ENCODE results near the gene PTPRB. TPM values are rescaled to one million over a fixed set of nuclear protein-coding genes. Genes with fewer than 3 reads are reported as not detected.

PTPRB gene
- total RNA-seq (2021; ENCODE audit: unreplicated experiment), result 0.17 TPM
- polyA plus RNA-seq (2012), result 0.21 and 0.22 TPM in 2 replicates
- percentile 8 among the genes with signal in this experiment for Bru-seq, nascent RNA
- BruChase-seq, experiment 1, labeled RNA remaining after a 6-hour chase, result percentile 3 among the genes with signal in this experiment
- percentile 7 among the genes with signal in this experiment for BruChase-seq, experiment 2, labeled RNA remaining after a 2-hour chase
- long read RNA-seq, partial matches to known transcripts, result 0 of 1 reads
- long read RNA-seq, other reads (novel, unspliced or antisense), result 1 of 1 reads

DNA sequence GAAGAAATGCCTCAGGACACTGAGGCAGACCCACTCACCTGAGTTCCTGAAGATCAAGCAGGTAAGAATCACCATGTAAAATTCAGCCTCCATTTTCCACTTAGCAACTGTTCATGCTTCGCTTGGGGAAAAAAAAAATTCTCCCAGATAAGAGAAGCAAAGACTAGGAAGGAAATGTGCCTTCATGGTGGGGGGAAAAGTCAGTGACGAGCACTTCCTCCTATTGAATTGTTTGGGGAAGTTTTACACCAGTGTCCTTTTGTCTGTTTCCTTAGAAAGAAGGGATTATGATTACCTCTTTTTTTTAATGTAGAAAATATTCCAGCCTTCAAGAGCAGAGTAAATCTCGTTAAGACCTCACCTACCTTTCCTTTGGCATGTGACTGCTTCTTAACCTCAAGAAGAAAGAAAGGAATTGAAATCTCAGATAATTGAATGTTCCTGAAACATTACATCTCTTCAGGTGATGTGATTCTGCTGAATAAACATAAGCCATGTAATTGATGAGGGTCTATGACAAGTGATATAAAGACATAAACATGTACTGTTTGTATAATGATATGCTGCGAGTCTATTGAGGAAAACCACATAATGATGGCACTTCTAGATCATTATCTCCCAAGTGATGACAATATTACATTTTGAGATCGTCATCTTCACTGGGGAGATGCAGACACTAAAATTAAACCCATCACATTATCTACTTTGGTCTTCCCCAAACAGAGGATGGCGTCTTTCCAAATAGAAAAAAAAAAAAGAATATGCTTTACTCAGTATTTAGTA lies at the start of gene PTPRB:
Gene PTPRB, minus strand, starts transcription at position 127 of the 783 bp plus-strand sequence. Its CDS starts 34 bp downstream, at position 93.
- CTCF ChIA-PET, result no interaction called here
- RAD21 ChIA-PET (ENCODE audit: low non-redundant PET in 1 of 2, low total read pairs in 2 of 2, uncharacterized antibody in 2 of 2, unreplicated experiment in 2 of 2), result no interaction called here
- Histone ChIP-seq H3K4me3 (replicated peaks in 1 of 2; ENCODE audit: low read depth in 1 of 2, low read length in 2 of 2) (no peak within 1 kb of the TSS), H3K9ac (ENCODE audit: low read length) (no peak within 1 kb of the TSS), H3K27ac (ENCODE audit: low read depth, low read length) (no peak within 1 kb of the TSS), H3K9me2 (ENCODE audit: insufficient read depth) (no peaks in the 10 kb centered on the region), H3K79me2 (ENCODE audit: insufficient read depth, low read length) (no peaks in the 10 kb centered on the region), H3K9me3 (ENCODE audit: control insufficient read depth in 1 of 2, insufficient read depth in 1 of 2, low read depth in 1 of 2, low read length in 2 of 2) (no peaks in the 10 kb centered on the region), H3K4me2 (ENCODE audit: low read length) (no peak within 1 kb of the TSS), H4K20me1 (ENCODE audit: insufficient read depth) (no peaks in the 10 kb centered on the region), H3K27me3 (ENCODE audit: insufficient read depth, low read length) (no peaks in the 10 kb centered on the region), H3K4me1 (ENCODE audit: control insufficient read depth in 1 of 2, insufficient read depth in 2 of 2, low read length in 2 of 2) (peaks cover 0 to 6% of the 10 kb centered on the region in 2 experiments; a peak in 1 of 4 replicates), H3K36me3 (ENCODE audit: control insufficient read depth in 1 of 2, insufficient read depth in 2 of 2, low read length in 2 of 2) (no peaks in the 10 kb centered on the region), H2AFZ (ENCODE audit: low read depth, low read length, poor library complexity, severe bottlenecking) (no peak within 1 kb of the TSS)
- no peak for ATAC-seq
- POLR2A ChIA-PET, result no interaction called here
- intact Hi-C loops (cut with micrococcal nuclease), result no loop called here
- DNase-seq (ENCODE audit: low read depth, low spot score), result no peak
- TF ChIP-seq TCF7L2 (IDR thresholded peaks at IDR 0.05; ENCODE audit: borderline replicate concordance, extremely low read depth, insufficient read depth, insufficient read length), result no peak
- no peak for TF ChIP-seq EZH2 (IDR thresholded peaks at IDR 0.05)
- TF ChIP-seq, protein P1, sequence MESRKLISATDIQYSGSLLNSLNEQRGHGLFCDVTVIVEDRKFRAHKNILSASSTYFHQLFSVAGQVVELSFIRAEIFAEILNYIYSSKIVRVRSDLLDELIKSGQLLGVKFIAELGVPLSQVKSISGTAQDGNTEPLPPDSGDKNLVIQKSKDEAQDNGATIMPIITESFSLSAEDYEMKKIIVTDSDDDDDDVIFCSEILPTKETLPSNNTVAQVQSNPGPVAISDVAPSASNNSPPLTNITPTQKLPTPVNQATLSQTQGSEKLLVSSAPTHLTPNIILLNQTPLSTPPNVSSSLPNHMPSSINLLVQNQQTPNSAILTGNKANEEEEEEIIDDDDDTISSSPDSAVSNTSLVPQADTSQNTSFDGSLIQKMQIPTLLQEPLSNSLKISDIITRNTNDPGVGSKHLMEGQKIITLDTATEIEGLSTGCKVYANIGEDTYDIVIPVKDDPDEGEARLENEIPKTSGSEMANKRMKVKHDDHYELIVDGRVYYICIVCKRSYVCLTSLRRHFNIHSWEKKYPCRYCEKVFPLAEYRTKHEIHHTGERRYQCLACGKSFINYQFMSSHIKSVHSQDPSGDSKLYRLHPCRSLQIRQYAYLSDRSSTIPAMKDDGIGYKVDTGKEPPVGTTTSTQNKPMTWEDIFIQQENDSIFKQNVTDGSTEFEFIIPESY (IDR thresholded peaks at IDR 0.05; ENCODE audit: extremely low read depth, insufficient replicate concordance, low read length), result no peak
- TF ChIP-seq RAD21 (IDR thresholded peaks at IDR 0.05; ENCODE audit: low read depth), result no peak
- no peak for TF ChIP-seq FOSL1 (IDR thresholded peaks at IDR 0.05; ENCODE audit: low read depth)
- TF ChIP-seq SIN3A (IDR thresholded peaks at IDR 0.05; ENCODE audit: low read depth), result no peak
- TF ChIP-seq ZNF274 (IDR thresholded peaks at IDR 0.05; ENCODE audit: low read depth, low read length), result no peak
- TF ChIP-seq CEBPB (IDR thresholded peaks at IDR 0.05; ENCODE audit: low read depth), result no peak
- no TSS peak for BruUV-seq (replicated peaks)
